Dendritic cell treated with granulocyte-macrophage colony-stimulating factor and Interleukin-4, amounts not matched to agents 40 ng/mL and 50 ng/mL, for 4 days (primary cell): ENCODE results near the gene CDH12.
"Not testable (repeated sequence)": the region's sequence is repeated elsewhere in the genome, so short reads cannot be mapped to it uniquely, and the experiment has no call there.

Experiments used
- H3K27ac Mint-ChIP-seq: one replicate; pipeline ENCODE4 v1.8.0; 2022; ENCODE audit warnings: mild to moderate bottlenecking, mixed read lengths
- H3K27me3 Mint-ChIP-seq: one replicate; pipeline ENCODE4 v1.8.0; 2022; ENCODE audit warnings: mild to moderate bottlenecking, mixed read lengths
- H3K36me3 Mint-ChIP-seq: one replicate; pipeline ENCODE4 v1.8.0; 2022; ENCODE audit warnings: low read depth, mixed read lengths
- H3K4me1 Mint-ChIP-seq: one replicate; pipeline ENCODE4 v1.8.0; 2022; ENCODE audit warnings: low read depth, mixed read lengths
- H3K4me3 Mint-ChIP-seq: one replicate; pipeline ENCODE4 v1.8.0; 2022; ENCODE audit warnings: mild to moderate bottlenecking, moderate library complexity, mixed read lengths
- H3K9me3 Mint-ChIP-seq: one replicate; pipeline ENCODE4 v1.8.0; 2022; ENCODE audit warnings: mixed read lengths
- intact Hi-C: fragments of 100-400 bp; cut with micrococcal nuclease; formaldehyde crosslinking; loops from one replicate; pipeline ENCODE4 v1.15.0; 2022

CDH12 gene

DNA sequence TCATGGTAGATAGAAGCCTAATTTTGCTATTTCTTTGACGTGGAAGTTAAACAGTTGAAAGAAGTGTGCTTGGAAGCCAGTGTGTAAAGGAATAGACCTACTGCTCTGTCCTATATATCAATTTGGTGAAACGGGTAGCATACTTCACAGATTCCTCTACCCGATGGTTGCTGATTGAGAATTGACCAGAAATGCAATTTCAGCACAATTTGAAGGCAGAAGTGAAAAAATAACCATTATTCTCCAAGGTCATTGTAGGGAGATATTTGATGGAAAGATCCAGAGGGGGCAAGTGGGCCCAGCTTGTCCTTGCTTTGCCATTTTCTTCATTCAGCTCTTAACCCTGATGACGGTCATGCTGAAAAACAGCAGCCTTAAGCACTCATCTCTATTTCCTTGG, 15.3 kb downstream of the CDH12 start:
- no peaks in the 10 kb centered on the region for H3K27me3 Mint-ChIP-seq
- no peaks in the 10 kb centered on the region for H3K9me3 Mint-ChIP-seq
- no peak overlapping the region for H3K27ac Mint-ChIP-seq
- intact Hi-C loops, result no loop called here
- H3K36me3 Mint-ChIP-seq, result no peaks in the 10 kb centered on the region
- H3K4me3 Mint-ChIP-seq, result no peak overlapping the region
- H3K4me1 Mint-ChIP-seq, result no peaks in the 10 kb centered on the region

DNA sequence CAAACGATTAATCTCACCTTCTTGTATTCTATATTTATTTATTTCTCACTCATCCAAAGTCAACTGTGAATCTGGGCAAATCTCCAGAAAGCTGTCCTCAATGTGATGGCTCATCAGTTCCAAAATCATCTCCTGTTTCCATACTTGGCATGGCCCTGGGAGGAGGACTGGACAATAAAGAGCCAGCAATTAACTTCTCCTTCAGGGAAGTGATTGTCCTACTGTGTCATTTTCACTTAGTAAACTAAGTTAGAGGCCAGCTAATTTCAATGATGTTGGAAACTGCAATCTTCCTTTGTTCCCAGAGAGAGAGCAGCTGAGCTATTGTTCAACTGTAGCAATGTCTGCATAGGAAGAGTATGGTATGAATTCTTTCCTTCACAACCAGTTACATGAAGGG, 17.5 kb downstream of the CDH12 start:
- H3K4me1 Mint-ChIP-seq, result no peaks in the 10 kb centered on the region
- H3K27ac Mint-ChIP-seq, result no peak overlapping the region
- H3K27me3 Mint-ChIP-seq, result no peaks in the 10 kb centered on the region
- H3K36me3 Mint-ChIP-seq, result no peaks in the 10 kb centered on the region
- H3K4me3 Mint-ChIP-seq, result no peak overlapping the region
- intact Hi-C loops, result no loop called here
- no peaks in the 10 kb centered on the region for H3K9me3 Mint-ChIP-seq

DNA sequence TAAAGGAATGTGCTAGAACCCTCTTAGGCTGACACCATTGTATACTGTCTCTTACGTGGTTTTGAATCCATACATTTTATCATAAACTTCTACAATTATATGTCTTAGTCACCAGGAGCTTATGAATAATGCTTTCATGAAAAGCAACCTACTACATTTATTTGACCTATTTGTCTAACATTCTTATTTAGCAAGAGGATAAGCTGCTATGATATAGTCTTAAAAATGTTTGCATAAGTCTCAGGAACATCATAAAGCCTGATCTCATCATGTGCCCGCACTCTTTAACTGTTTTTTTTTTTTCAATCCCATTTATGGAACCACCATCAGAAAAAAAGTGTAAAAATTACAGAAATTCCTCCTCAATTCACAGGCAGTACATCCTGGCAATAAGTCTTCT, 59.7 kb downstream of the CDH12 start:
- no peaks in the 10 kb centered on the region for H3K9me3 Mint-ChIP-seq
- H3K4me3 Mint-ChIP-seq, result no peak overlapping the region
- H3K27ac Mint-ChIP-seq, result no peak overlapping the region
- H3K36me3 Mint-ChIP-seq, result no peaks in the 10 kb centered on the region
- no peaks in the 10 kb centered on the region for H3K4me1 Mint-ChIP-seq
- intact Hi-C loops, result no loop called here
- H3K27me3 Mint-ChIP-seq, result no peaks in the 10 kb centered on the region

DNA sequence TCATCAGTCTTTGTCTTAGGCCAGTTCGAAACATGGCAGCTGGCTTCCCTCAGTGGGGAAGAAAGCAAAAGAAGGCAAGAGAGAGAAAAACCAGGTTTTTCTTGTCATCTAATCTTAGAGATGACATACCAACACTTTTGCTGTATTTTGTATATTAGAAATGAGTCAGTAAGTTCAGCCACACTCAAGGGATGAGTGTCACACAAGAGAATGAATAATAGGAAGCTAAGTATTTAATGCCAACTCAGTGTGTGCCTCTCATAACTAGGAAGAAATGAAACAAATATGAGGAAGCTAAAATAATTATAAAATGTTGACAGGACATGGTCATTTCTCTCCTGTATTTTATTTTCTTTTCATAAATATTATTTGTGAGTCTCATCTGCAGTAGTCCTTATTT, 65.3 kb downstream of the CDH12 start:
- Mint-ChIP-seq H3K4me3 (no peak overlapping the region), H3K9me3 (no peaks in the 10 kb centered on the region)

DNA sequence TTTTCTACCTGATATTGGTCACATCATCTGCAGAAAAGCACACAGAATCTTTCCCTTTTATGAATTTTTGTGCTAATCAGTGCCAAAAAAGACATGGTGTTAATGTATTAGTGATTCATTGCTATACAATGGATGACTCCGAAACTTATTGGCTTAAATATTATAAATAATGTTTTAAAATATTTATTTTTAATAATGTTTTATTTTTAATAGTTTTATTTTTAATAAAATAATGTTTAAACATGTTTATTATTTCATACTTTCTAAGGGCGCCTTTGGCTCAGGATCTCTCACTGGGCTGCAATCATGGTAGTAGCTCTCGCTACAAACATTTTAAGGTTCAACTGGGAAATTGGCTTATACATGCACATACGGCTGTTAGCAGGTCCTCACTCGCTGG, 65.7 kb downstream of the CDH12 start:
- H3K36me3 Mint-ChIP-seq, result no peaks in the 10 kb centered on the region
- no peak overlapping the region for H3K4me3 Mint-ChIP-seq
- no peaks in the 10 kb centered on the region for H3K4me1 Mint-ChIP-seq
- H3K9me3 Mint-ChIP-seq, result no peaks in the 10 kb centered on the region
- intact Hi-C loops, result no loop called here
- no peaks in the 10 kb centered on the region for H3K27me3 Mint-ChIP-seq
- H3K27ac Mint-ChIP-seq, result no peak overlapping the region

More for the DNA sequence above, 65.3 kb downstream of the CDH12 start:
- no peak overlapping the region for H3K27ac Mint-ChIP-seq
- no peaks in the 10 kb centered on the region for H3K4me1 Mint-ChIP-seq
- no peaks in the 10 kb centered on the region for H3K27me3 Mint-ChIP-seq
- intact Hi-C loops, result no loop called here
- no peaks in the 10 kb centered on the region for H3K36me3 Mint-ChIP-seq

DNA sequence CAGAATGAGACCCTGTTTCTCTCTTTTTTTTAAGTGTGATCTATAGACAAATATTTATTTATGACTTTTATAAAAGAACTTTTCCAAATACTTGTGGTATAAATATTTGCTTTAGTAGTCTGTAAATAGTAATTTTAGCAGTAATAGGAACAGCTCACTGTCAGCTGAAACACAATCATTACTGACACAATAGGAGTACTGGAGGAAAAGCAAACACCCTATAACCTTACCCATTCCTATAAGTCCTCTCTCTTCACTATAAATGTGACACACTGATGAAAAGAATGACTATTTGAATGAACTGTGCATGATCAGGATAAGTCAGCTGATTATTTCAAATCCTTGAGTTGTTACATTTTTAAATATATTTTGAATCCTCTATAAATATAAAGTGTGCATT, 72.4 kb downstream of the CDH12 start:
- H3K36me3 Mint-ChIP-seq, result no peaks in the 10 kb centered on the region
- peaks cover 8% of the 10 kb centered on the region for H3K9me3 Mint-ChIP-seq
- no peak overlapping the region for H3K4me3 Mint-ChIP-seq
- H3K4me1 Mint-ChIP-seq, result no peaks in the 10 kb centered on the region
- no peaks in the 10 kb centered on the region for H3K27me3 Mint-ChIP-seq
- intact Hi-C loops, result no loop called here
- no peak overlapping the region for H3K27ac Mint-ChIP-seq

DNA sequence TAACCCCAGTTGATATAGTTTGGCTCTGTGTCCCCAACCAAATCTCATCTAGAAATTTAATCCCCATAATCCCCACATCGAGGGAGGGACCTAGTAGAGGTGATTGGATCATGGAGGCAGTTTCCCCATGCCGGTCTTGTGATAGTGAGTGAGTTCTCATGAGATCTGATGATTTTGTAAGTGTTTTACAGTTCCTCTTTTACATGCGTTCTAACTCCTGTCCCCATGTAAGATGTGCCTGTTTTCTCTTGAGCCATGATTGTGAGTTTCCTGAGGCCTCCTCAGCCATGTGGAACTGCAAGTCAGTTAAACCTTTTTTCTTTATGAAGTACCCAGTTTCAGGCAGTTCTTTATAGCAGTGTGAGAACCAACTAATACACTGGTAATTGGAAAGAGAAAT, 73.6 kb downstream of the CDH12 start:
- Mint-ChIP-seq H3K4me1 (no peaks in the 10 kb centered on the region), H3K4me3 (no peak overlapping the region), H3K27me3 (no peaks in the 10 kb centered on the region), H3K9me3 (peaks cover 8% of the 10 kb centered on the region), H3K36me3 (no peaks in the 10 kb centered on the region), H3K27ac (no peak overlapping the region)
- intact Hi-C loops, result no loop called here

DNA sequence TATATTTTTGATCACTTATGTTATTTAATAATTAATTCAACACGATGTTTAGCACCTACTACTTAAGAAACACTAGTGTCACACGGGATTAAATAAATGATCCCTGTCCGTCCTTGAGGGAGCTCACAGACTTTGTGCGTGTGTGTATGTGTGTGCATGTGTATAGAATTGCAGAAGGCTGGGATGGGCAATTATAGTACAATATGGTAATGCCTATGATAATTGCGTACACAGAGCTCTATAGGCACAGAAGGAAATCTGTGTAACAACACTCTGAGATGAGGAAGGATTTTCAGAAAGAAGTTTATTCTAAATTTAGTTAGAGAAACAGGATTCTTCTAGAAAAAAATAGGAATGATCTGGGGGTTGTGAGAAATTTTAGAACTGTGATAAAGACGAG, 76.9 kb downstream of the CDH12 start:
- H3K4me1 Mint-ChIP-seq, result no peaks in the 10 kb centered on the region
- no peak overlapping the region for H3K27ac Mint-ChIP-seq
- no peaks in the 10 kb centered on the region for H3K27me3 Mint-ChIP-seq
- intact Hi-C loops, result no loop called here
- H3K4me3 Mint-ChIP-seq, result no peak overlapping the region
- peaks cover 3% of the 10 kb centered on the region for H3K9me3 Mint-ChIP-seq
- H3K36me3 Mint-ChIP-seq, result no peaks in the 10 kb centered on the region

DNA sequence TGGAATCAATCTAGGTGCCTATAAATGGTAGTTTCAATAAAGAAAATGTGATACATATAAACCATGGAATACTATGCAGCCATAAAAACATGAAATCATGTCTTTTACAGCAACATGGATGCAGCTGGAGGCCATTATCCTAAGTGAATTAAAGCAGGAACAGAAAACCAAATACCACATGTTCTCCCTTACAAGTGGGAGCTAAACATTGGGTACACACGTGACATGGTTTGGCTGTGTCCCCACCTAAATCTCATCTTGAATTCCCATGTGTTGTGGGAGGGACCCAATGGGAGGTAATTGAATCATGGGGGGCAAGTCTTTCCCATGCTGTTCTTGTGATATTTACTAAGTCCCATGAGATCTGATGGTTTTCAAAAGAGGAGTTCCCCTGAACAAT, 78.9 kb downstream of the CDH12 start:
- H3K9me3 Mint-ChIP-seq, H3K27ac Mint-ChIP-seq, intact Hi-C loops, H3K27me3 Mint-ChIP-seq, H3K4me1 Mint-ChIP-seq, H3K36me3 Mint-ChIP-seq, H3K4me3 Mint-ChIP-seq: not testable (repeated sequence)

DNA sequence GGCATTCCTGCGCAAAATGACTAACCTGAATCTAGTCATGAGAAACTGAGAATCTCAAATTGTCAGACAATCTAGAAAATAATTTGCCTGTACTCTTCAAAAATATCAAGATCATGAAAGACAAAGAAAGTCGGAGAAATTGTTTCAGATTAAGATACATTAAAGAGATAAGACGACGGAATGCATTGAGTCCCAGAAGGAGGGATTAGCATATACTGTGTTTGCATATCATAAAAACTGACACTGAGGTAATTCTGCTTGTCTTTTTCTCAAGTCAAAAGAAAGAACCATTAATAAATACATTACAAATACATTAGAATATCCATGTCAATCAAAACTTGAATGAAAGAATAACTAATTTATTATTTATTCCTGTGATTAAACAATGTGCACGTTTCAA, 88.4 kb downstream of the CDH12 start:
- intact Hi-C loops, result no loop called here
- Mint-ChIP-seq H3K27me3 (no peaks in the 10 kb centered on the region), H3K27ac (no peak overlapping the region), H3K4me1 (no peaks in the 10 kb centered on the region), H3K36me3 (no peaks in the 10 kb centered on the region), H3K9me3 (no peaks in the 10 kb centered on the region), H3K4me3 (no peak overlapping the region)

DNA sequence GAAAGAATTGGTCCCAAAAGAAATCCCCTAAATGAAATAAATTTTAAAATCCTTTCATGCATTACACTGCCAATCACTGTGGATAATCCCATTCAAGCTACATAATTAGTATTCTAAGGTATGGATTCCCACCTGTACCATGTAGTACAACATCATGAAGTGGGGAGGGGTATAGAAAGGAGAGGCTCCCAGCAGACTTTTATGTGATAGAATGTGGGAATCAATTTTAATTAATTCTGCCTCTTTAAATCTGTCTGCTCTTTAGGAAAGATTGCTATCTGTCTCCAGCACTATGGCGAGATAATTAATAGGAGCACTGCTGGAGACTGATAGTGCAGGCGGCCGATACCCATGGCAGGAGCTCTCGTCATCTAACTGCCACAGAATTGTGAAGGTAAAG, 95.4 kb downstream of the CDH12 start:
- no peaks in the 10 kb centered on the region for H3K4me1 Mint-ChIP-seq
- H3K27ac Mint-ChIP-seq, result no peak overlapping the region
- H3K4me3 Mint-ChIP-seq, result no peak overlapping the region
- H3K9me3 Mint-ChIP-seq, result peaks cover 5% of the 10 kb centered on the region
- intact Hi-C loops, result no loop called here
- H3K36me3 Mint-ChIP-seq, result no peaks in the 10 kb centered on the region
- H3K27me3 Mint-ChIP-seq, result no peaks in the 10 kb centered on the region

DNA sequence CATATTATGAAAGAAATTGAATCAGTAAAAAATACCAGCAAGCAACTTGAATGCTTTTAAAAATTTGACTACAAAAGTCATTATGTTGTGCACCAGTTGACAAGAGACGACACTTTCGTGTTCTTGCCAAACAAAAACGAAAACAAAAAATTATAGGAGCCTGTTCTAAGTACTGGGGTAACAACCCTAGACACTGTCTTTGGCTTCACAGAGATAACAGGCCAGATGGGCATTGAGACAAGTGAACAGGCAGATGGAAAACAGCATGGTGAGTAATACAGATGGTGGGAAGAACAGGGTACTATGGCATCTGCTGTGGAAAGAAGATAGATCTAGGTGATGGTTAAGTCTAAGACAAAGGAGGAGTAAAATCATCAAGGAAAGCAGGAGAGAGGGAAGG, 99.0 kb downstream of the CDH12 start:
- intact Hi-C loops, result no loop called here
- Mint-ChIP-seq H3K27ac (no peak overlapping the region), H3K9me3 (peaks cover 8% of the 10 kb centered on the region), H3K27me3 (no peaks in the 10 kb centered on the region), H3K4me1 (no peaks in the 10 kb centered on the region), H3K36me3 (no peaks in the 10 kb centered on the region), H3K4me3 (no peak overlapping the region)

DNA sequence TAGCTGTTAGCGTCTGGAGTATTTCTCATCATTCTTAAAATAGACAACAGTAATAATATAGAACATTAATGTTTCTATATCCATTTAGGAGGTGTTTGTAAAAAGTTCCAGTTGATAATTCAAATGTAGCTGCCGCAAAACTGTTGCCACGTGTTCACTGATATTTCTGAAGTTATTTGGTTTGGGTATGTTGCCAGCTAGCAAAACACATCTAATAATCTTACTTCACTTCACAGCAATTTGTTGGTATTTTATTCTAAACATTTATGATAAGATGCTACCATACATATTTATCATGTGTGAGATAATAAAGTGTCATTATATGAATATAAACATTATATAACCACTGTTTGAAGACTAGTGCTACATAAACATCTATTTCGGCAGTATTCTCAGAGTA, 101.6 kb downstream of the CDH12 start:
- Mint-ChIP-seq H3K36me3 (no peaks in the 10 kb centered on the region), H3K27me3 (no peaks in the 10 kb centered on the region), H3K9me3 (peaks cover 8% of the 10 kb centered on the region), H3K27ac (no peak overlapping the region), H3K4me3 (no peak overlapping the region), H3K4me1 (no peaks in the 10 kb centered on the region)
- intact Hi-C loops, result no loop called here

DNA sequence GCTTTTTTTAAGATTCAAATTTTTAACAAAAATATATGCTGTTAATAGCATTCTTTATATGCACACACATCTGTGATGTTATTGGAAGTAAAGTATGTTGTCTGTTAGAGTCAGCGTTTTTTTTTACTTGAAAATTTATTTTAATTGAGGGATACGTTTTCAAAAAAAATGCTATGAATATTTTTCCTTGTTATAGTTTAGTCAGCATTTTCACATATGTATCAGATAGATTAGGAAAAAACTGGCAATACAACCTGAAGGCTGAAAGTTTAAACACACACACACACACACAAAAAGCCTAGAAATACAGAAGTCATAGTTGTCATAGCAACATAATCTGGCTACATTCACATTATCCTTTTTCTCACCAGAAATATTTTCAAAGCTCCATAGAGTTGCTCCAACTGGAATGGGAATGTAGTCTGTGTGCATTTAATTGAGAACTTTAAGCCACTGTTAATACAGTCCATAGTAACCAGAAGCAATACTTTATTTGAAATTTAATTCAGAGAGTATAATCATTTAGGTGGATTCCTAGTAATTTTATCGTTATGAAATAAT, 116.6 kb downstream of the CDH12 start:
- no peaks in the 10 kb centered on the region for H3K27me3 Mint-ChIP-seq
- intact Hi-C loops, result no loop called here
- no peaks in the 10 kb centered on the region for H3K4me1 Mint-ChIP-seq
- no peaks in the 10 kb centered on the region for H3K9me3 Mint-ChIP-seq
- no peak overlapping the region for H3K4me3 Mint-ChIP-seq
- H3K27ac Mint-ChIP-seq, result no peak overlapping the region
- H3K36me3 Mint-ChIP-seq, result no peaks in the 10 kb centered on the region

DNA sequence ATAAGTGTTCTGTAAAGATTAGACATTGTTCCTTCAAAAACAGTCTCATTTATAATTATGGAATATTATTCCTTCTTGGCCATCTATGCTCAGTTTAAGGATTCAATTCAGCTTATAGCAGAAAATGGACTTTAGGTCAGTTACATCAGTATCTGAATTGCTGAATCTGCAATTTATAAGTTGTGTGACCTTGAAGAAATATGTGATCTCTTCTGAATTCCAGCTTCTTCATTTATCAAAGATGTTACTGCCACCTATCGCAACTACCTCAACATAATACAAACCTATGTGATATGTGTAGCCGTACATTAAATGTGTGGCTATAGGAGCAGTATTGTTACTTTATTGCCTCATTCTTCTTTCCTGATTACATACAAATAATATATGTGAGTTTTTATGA, 118.2 kb downstream of the CDH12 start:
- intact Hi-C loops, result no loop called here
- H3K4me1 Mint-ChIP-seq, result no peaks in the 10 kb centered on the region
- no peaks in the 10 kb centered on the region for H3K27me3 Mint-ChIP-seq
- H3K36me3 Mint-ChIP-seq, result no peaks in the 10 kb centered on the region
- H3K4me3 Mint-ChIP-seq, result no peak overlapping the region
- no peaks in the 10 kb centered on the region for H3K9me3 Mint-ChIP-seq
- H3K27ac Mint-ChIP-seq, result no peak overlapping the region
